Measurements from ENCODE around the gene ANKRD65.
"Not testable (repeated sequence)": the region's sequence is repeated elsewhere in the genome, so short reads cannot be mapped to it uniquely, and the experiment has no call there.

- not testable (repeated sequence) for TF ChIP-seq POLR2A, CTCF (IDR thresholded peaks at IDR 0.05)
These were observed 29.5 kb upstream of the ANKRD65 start for GRCh38 chr1:1450616-1451015.
